Panc1 (cell line): ENCODE measurements around the gene MYO16.

Experiments
- POLR2AphosphoS5 ChIP-seq: IDR thresholded peaks from 2 replicates; pipeline ENCODE4 v1.6.1; 2012; ENCODE audit warnings: mild to moderate bottlenecking, low read depth, low read length, moderate library complexity
- SIN3A ChIP-seq: IDR thresholded peaks from 2 replicates; pipeline ENCODE4 v1.6.1; 2012; ENCODE audit warnings: low read depth, mild to moderate bottlenecking, low read length, moderate library complexity, borderline replicate concordance; ENCODE audit not compliant: insufficient read depth
- TCF7L2 ChIP-seq: IDR thresholded peaks from 2 replicates; pipeline ENCODE4 v1.6.1; 2011; ENCODE audit warnings: mild to moderate bottlenecking, low read depth, low read length, inconsistent platforms
- TF ChIP-seq, protein P1 (sequence below): fragments of 450-650 bp; IDR thresholded peaks from 2 replicates; pipeline ENCODE4 v1.5.1; 2017; ENCODE audit warnings: mild to moderate bottlenecking
- TF ChIP-seq, protein P2 (sequence below), 2 experiments: IDR thresholded peaks; 2 replicates each; pipeline ENCODE4 v1.6.1; 2011 to 2012; ENCODE audit warnings: low read depth in 2 of 2, control low read depth in 1 of 2, low read length in 1 of 2, mild to moderate bottlenecking in 1 of 2, moderate library complexity in 1 of 2; ENCODE audit not compliant: insufficient read depth in 1 of 2

DNA sequence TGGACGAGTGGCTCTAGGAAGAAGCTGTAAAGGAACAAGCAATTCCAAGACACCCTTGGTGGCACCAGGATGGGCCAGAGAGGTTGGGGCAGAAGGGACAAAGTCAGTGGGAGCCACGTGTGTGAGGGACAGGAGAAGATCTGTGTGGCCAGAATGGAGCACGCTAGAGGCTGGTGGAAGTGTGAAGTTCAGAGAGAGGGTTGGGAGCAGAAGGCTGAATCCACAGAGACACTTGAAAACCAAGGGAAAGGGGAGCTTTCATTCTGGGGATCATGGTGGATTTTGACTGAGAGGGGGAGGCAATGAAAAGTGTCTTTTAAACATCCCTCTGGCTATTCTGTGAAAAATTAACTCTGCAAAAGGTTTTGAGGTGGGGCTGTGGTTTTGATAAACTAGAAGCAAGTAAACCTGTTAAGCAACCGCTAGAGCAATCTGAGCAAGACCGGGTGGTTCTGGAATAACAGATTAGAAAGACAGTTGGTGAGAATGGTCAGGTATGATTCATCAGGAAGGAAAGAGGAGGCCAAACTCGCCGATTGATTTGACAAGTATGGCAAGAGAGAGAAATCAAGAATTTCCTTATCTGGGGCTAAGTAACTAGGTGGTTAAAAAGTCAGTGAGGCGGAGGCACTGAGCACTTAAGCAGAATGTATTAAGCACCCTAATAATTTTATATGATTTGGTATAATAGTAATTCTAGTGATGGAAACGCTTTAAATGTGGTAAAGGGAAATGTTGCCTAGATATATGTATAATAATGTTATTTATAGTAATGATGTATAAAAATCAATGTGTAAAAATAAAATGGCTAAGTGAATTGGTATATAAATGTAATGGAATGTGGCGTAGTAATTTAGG lies 140.0 kb downstream of the MYO16 start:
- TF ChIP-seq, protein P1, sequence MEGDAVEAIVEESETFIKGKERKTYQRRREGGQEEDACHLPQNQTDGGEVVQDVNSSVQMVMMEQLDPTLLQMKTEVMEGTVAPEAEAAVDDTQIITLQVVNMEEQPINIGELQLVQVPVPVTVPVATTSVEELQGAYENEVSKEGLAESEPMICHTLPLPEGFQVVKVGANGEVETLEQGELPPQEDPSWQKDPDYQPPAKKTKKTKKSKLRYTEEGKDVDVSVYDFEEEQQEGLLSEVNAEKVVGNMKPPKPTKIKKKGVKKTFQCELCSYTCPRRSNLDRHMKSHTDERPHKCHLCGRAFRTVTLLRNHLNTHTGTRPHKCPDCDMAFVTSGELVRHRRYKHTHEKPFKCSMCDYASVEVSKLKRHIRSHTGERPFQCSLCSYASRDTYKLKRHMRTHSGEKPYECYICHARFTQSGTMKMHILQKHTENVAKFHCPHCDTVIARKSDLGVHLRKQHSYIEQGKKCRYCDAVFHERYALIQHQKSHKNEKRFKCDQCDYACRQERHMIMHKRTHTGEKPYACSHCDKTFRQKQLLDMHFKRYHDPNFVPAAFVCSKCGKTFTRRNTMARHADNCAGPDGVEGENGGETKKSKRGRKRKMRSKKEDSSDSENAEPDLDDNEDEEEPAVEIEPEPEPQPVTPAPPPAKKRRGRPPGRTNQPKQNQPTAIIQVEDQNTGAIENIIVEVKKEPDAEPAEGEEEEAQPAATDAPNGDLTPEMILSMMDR = no peak
- no peak for TF ChIP-seq POLR2AphosphoS5
- TF ChIP-seq TCF7L2 = no peak
- TF ChIP-seq, protein P2, sequence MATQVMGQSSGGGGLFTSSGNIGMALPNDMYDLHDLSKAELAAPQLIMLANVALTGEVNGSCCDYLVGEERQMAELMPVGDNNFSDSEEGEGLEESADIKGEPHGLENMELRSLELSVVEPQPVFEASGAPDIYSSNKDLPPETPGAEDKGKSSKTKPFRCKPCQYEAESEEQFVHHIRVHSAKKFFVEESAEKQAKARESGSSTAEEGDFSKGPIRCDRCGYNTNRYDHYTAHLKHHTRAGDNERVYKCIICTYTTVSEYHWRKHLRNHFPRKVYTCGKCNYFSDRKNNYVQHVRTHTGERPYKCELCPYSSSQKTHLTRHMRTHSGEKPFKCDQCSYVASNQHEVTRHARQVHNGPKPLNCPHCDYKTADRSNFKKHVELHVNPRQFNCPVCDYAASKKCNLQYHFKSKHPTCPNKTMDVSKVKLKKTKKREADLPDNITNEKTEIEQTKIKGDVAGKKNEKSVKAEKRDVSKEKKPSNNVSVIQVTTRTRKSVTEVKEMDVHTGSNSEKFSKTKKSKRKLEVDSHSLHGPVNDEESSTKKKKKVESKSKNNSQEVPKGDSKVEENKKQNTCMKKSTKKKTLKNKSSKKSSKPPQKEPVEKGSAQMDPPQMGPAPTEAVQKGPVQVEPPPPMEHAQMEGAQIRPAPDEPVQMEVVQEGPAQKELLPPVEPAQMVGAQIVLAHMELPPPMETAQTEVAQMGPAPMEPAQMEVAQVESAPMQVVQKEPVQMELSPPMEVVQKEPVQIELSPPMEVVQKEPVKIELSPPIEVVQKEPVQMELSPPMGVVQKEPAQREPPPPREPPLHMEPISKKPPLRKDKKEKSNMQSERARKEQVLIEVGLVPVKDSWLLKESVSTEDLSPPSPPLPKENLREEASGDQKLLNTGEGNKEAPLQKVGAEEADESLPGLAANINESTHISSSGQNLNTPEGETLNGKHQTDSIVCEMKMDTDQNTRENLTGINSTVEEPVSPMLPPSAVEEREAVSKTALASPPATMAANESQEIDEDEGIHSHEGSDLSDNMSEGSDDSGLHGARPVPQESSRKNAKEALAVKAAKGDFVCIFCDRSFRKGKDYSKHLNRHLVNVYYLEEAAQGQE (IDR thresholded peaks at IDR 0.05; ENCODE audit: insufficient read depth in 1 of 2, low read depth in 2 of 2, low read length in 1 of 2) = no peak
- TF ChIP-seq SIN3A = no peak
